PC-3 (cell line): Measurements from ENCODE around the gene NPR3. TPM values are rescaled to one million over a fixed set of nuclear protein-coding genes. Genes with fewer than 3 reads are reported as not detected.

Source experiments
- ATAC-seq: fragments of 200-7000 bp; cut with Tn5 transposase; 2 replicates; pipeline ENCODE4 v1.9.1; 2020; ENCODE audit warnings: mild to moderate bottlenecking, moderate library complexity
- BruUV-seq: library from RNA; stranded (reverse); fragments of 400-500 nt; replicated peaks from 2 replicates; lab custom pipeline; 2021; lab: Mats Ljungman, UMichigan
- CTCF ChIA-PET: fragments of 300-600 bp; sonication (Branson Sonifier 250); formaldehyde crosslinking; loops from one replicate; lab custom pipeline; 2022; ENCODE audit warnings: antibody characterized with exemption; lab: Charles Lee
- POLR2A ChIA-PET: fragments of 300-600 bp; sonication (Branson Sonifier 250); formaldehyde crosslinking; loops from one replicate; lab custom pipeline; 2022; ENCODE audit warnings: antibody characterized with exemption; ENCODE audit not compliant: unreplicated experiment; lab: Charles Lee
- DNase-seq: peaks from one replicate; pipeline ENCODE4 v3.0.0-alpha.2; 2015
- H2AFZ ChIP-seq: fragments of 300-600 bp; sonication (generic); 2 replicates; pipeline ENCODE4 v1.6.0; 2016; ENCODE audit warnings: antibody characterized with exemption, low read length
- H3F3A ChIP-seq: fragments of 300-600 bp; sonication (generic); one replicate; pipeline ENCODE4 v1.6.0; 2017; ENCODE audit warnings: antibody characterized with exemption, low read length, control low read depth, mild to moderate bottlenecking; ENCODE audit not compliant: unreplicated experiment
- H3K27ac ChIP-seq: fragments of 300-600 bp; sonication (generic); 2 replicates; pipeline ENCODE4 v1.5.1; 2016; ENCODE audit warnings: mild to moderate bottlenecking, low read length
- H3K27me3 ChIP-seq: fragments of 300-600 bp; sonication (generic); 2 replicates; pipeline ENCODE4 v1.6.1; 2016; ENCODE audit warnings: low read length, mixed read lengths
- H3K36me3 ChIP-seq: fragments of 300-600 bp; sonication (generic); 2 replicates; pipeline ENCODE4 v1.6.1; 2016; ENCODE audit warnings: low read depth, mixed run types, low read length, mixed read lengths
- H3K4me1 ChIP-seq: fragments of 300-600 bp; sonication (generic); 2 replicates; pipeline ENCODE4 v1.5.1; 2016; ENCODE audit warnings: low read length; ENCODE audit not compliant: insufficient read depth
- H3K4me2 ChIP-seq: fragments of 300-600 bp; sonication (generic); 2 replicates; pipeline ENCODE4 v1.6.0; 2016; ENCODE audit warnings: low read length
- H3K4me3 ChIP-seq: fragments of 300-600 bp; sonication (generic); 2 replicates; pipeline ENCODE4 v1.5.1; 2016; ENCODE audit warnings: mild to moderate bottlenecking, low read length, mixed read lengths
- H3K79me2 ChIP-seq: fragments of 300-600 bp; sonication (generic); 2 replicates; pipeline ENCODE4 v1.6.1; 2017; ENCODE audit warnings: low read length, mixed read lengths
- H3K9ac ChIP-seq: fragments of 300-600 bp; sonication (generic); 2 replicates; pipeline ENCODE4 v1.6.0; 2016; ENCODE audit warnings: mild to moderate bottlenecking, low read length
- H3K9me2 ChIP-seq: fragments of 300-600 bp; sonication (generic); replicated peaks from 2 replicates; pipeline ENCODE4 v1.6.1; 2016; ENCODE audit warnings: mixed run types, low read length, mixed read lengths
- H3K9me3 ChIP-seq: fragments of 300-600 bp; sonication (generic); 2 replicates; pipeline ENCODE4 v1.6.1; 2016; ENCODE audit warnings: low read length, mixed read lengths
- H4K20me1 ChIP-seq: fragments of 300-600 bp; sonication (generic); 2 replicates; pipeline ENCODE4 v1.6.1; 2016; ENCODE audit warnings: low read length, mixed read lengths
- EZH2 ChIP-seq: fragments of 300-600 bp; sonication (generic); IDR thresholded peaks from one replicate; pipeline ENCODE4 v1.6.1; 2017; ENCODE audit warnings: antibody characterized with exemption, mild to moderate bottlenecking, low read length; ENCODE audit not compliant: unreplicated experiment
- EZH2phosphoT487 ChIP-seq: fragments of 300-600 bp; sonication (generic); IDR thresholded peaks from 2 replicates; pipeline ENCODE4 v1.6.1; 2018; ENCODE audit warnings: mild to moderate bottlenecking, antibody characterized with exemption, low read length, borderline replicate concordance
- intact Hi-C: fragments of 100-400 bp; cut with micrococcal nuclease; formaldehyde crosslinking; loops from 2 replicates; pipeline ENCODE4 v1.9.0; 2023
- total RNA-seq: library from RNA; depleted of rRNA; stranded (reverse); fragments of >200 nt; gene quantifications from 2 replicates; pipeline ENCODE4 v1.2.3, GENCODE V29; 2014
- TF ChIP-seq, protein P1 (sequence below): fragments of 300-600 bp; sonication (generic); conservative IDR thresholded peaks from 2 replicates; pipeline ENCODE4 v1.5.1; 2017; ENCODE audit warnings: antibody characterized with exemption, low read depth, mild to moderate bottlenecking, low read length

The NPR3 gene
- total RNA-seq, 1 experiment from 2014 or later: 3.9 TPM

DNA sequence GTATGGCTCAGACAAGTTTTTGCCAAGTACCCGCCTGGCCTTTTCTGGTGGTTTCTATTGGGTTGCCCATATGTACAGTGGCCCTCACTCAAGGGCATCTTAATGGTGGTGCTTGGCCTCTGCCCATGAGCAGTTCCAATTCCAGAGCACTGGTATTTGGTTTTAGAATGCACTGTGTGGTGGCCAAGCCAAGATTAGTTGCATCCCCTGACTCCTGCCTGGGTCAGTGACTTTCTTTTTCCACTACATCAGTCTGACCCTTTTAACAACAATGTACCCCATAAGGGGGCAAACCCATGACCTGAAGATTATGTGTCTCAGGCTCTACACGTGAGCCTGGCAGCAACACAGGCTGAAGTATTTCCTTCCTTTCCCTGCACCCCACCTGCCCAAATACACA, 34.2 kb downstream of the NPR3 start:
- H4K20me1 ChIP-seq: no peaks in the 10 kb centered on the region

DNA sequence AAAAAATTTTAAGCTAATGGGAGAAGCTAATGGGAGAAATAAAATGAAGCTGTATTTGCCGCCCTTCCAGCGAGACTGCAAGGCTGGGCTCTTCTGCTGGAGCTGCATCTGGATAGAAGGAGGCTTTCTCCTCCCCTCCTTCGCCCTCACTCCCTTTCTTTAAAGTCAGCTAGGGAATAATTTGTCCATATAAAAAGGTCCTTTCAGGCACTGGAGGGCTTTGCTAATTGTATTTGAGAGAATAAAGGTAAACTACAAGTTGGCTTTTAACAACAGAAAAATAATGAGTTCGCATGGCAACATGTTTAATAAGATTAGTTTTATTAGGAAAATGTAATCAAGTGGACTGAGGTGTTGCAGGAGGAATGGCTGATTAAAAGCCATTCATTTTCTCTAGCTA, 41.3 kb downstream of the NPR3 start:
- no peak for TF ChIP-seq EZH2phosphoT487
- no peak for TF ChIP-seq EZH2
- TF ChIP-seq, protein P1, sequence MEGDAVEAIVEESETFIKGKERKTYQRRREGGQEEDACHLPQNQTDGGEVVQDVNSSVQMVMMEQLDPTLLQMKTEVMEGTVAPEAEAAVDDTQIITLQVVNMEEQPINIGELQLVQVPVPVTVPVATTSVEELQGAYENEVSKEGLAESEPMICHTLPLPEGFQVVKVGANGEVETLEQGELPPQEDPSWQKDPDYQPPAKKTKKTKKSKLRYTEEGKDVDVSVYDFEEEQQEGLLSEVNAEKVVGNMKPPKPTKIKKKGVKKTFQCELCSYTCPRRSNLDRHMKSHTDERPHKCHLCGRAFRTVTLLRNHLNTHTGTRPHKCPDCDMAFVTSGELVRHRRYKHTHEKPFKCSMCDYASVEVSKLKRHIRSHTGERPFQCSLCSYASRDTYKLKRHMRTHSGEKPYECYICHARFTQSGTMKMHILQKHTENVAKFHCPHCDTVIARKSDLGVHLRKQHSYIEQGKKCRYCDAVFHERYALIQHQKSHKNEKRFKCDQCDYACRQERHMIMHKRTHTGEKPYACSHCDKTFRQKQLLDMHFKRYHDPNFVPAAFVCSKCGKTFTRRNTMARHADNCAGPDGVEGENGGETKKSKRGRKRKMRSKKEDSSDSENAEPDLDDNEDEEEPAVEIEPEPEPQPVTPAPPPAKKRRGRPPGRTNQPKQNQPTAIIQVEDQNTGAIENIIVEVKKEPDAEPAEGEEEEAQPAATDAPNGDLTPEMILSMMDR: no peak
- H3K4me1 ChIP-seq: no peaks in the 10 kb centered on the region
- intact Hi-C loops: no loop called here
- no peak overlapping the region for H2AFZ ChIP-seq
- no peaks in the 10 kb centered on the region for H3K9me3 ChIP-seq
- BruUV-seq: no TSS peak
- H3F3A ChIP-seq: no peaks in the 10 kb centered on the region
- no peak overlapping the region for H3K27ac ChIP-seq
- H3K4me2 ChIP-seq: no peak overlapping the region
- no peaks in the 10 kb centered on the region for H3K79me2 ChIP-seq
- H3K9ac ChIP-seq: no peak overlapping the region
- no peaks in the 10 kb centered on the region for H3K36me3 ChIP-seq
- H3K4me3 ChIP-seq: no peak overlapping the region
- no peak for DNase-seq
- H3K27me3 ChIP-seq: no peaks in the 10 kb centered on the region
- no peaks in the 10 kb centered on the region for H4K20me1 ChIP-seq
- CTCF ChIA-PET: interaction anchor here (0.6 kb wide), 1 partner anchor 45 kb away, joined by 7 read pairs; no protein-coding TSS in a partner anchor
- POLR2A ChIA-PET: no interaction called here
- no peaks in the 10 kb centered on the region for H3K9me2 ChIP-seq
- no peak for ATAC-seq

More for the DNA sequence above, 34.2 kb downstream of the NPR3 start:
- no peaks in the 10 kb centered on the region for H3K36me3 ChIP-seq
- no peak overlapping the region for H3K4me3 ChIP-seq
- no peak overlapping the region for H3K4me2 ChIP-seq
- DNase-seq (no peak), ATAC-seq (no peak)
- POLR2A ChIA-PET: no interaction called here
- TF ChIP-seq, protein P1: no peak
- no peak for TF ChIP-seq EZH2phosphoT487
- no peak for TF ChIP-seq EZH2
- no peak overlapping the region for H3K9ac ChIP-seq
- H2AFZ ChIP-seq: no peak overlapping the region
- H3K9me2 ChIP-seq: no peaks in the 10 kb centered on the region
- no peak overlapping the region for H3K27ac ChIP-seq
- no peaks in the 10 kb centered on the region for H3K9me3 ChIP-seq
- intact Hi-C loops: no loop called here
- H3K27me3 ChIP-seq: no peaks in the 10 kb centered on the region
- H3F3A ChIP-seq: no peaks in the 10 kb centered on the region
- H3K4me1 ChIP-seq: no peaks in the 10 kb centered on the region
- H3K79me2 ChIP-seq: no peaks in the 10 kb centered on the region
- no TSS peak for BruUV-seq
- CTCF ChIA-PET: no interaction called here

DNA sequence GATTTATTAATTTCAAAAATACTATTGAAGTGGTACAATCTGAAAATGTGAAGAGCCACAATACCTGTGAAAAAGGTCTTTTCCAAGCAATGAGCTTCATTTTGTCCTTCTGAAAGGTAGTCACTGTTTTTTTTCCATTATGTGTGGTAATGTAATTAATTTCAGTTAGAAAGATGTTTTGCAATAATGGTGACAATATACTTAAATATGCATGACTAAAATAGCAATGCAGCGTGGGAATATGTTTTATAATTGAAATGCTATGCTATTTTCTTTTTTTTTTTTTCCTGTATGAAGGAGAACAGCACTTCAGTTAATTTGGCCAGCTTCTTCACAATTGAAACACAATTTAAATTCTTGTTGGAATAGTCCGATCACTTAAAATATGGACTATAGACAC, 41.9 kb downstream of the NPR3 start:
- Histone ChIP-seq H3K27ac (no peak overlapping the region), H3K9ac (no peak overlapping the region), H2AFZ (no peak overlapping the region), H3K36me3 (no peaks in the 10 kb centered on the region), H3K4me1 (no peaks in the 10 kb centered on the region), H3K9me3 (no peaks in the 10 kb centered on the region), H3K27me3 (no peaks in the 10 kb centered on the region), H3K4me2 (no peak overlapping the region), H3F3A (no peaks in the 10 kb centered on the region), H3K4me3 (no peak overlapping the region), H3K79me2 (no peaks in the 10 kb centered on the region), H3K9me2 (no peaks in the 10 kb centered on the region), H4K20me1 (no peaks in the 10 kb centered on the region)
- ChIA-PET CTCF (no interaction called here), POLR2A (no interaction called here)
- no peak for ATAC-seq
- TF ChIP-seq EZH2 (no peak), EZH2phosphoT487 (no peak)
- TF ChIP-seq, protein P1: no peak
- intact Hi-C loops: no loop called here
- no TSS peak for BruUV-seq
- no peak for DNase-seq
